GM12801 (cell line): ENCODE results near the gene KLHDC10.

Experiments
- CTCF ChIP-seq: IDR thresholded peaks from one replicate; pipeline ENCODE4 v1.5.1; 2011; ENCODE audit warnings: control low read depth; ENCODE audit not compliant: insufficient read length; ENCODE audit errors: extremely low read depth

The KLHDC10 gene

GRCh38 chr7:130131191-130131834 lies 61.0 kb downstream of the KLHDC10 start:
- TF ChIP-seq CTCF, result no peak

DNA sequence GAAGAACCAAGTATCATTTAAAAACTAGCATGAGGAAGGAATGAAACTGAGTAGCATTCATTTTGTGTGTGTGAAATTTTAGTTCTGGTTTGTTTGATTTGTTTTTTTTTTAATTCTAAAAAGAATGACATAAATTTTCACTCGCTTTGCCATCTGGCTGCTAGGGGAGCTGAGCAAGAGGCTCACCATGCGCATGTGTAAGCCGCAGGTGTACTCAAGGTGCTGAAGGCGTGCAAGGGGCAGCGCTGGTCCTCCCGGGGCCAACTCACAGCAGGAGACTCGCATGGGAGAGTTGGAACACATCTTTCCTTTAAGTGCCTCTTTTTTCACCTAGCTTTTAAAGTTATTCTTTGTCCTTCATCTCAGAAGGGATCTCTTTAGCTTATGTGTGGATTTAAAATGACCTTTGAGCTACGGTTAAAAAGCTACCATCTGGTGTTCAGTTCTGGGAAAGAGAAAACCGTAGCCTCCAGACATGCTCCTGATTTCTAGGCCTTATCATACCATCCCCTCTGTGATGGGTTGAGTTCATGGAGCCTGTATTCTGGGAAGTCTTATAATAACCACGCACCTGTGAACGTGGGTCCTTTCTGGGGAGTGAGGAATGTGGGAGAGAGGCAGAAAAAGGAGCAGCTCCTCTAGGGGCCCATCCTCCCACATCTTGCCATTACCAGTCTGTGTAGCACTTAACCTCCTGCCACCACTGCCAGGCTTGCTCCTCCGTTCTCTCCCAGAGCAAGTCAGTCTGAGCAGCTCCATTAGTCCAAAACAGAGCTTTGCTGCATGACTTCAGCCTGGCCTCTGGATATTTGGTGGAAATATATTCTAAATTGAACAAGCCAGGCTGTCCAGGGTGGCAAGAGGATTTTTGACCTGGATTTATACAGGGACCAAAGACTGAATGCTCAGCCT lies 61.9 kb downstream of the KLHDC10 start:
- no peak for TF ChIP-seq CTCF

DNA sequence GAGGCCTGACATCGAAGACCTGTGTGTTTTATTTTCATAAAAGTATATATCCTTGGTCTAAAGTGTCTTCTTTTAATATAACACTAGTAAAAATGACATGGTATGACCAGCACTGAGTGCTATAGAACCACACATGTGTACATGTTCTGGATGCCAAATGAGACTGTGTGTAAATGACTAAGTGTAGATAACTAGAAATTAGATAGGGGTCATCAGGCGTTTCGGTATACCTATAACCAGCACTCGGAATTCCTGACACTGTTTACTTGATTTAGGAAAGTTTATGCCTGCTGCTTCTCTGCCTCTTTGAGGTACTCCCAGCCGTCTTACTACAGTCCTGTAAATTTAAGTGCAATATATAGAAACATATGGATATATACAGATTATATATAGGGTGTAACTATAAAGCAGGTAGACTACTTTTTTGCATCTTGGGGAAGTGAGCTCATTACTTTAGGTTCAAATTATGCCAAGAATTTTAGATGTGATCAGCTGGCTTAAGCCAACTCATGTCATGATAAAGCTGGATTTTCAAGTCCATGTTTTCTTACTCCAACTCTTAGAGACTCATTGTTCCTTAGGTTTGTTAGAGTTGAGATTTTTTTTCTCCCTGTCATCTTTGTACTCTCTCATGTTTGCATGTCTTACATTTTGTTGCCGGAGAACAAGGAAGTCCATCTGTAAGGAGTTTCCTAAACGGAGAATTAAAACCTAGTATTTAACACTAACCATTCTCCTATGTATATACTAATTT lies 62.9 kb downstream of the KLHDC10 start:
- no peak for TF ChIP-seq CTCF

- TF ChIP-seq CTCF, result no peak
Observed at GRCh38 chr7:130134106-130134636, 63.8 kb downstream of the KLHDC10 start.

DNA sequence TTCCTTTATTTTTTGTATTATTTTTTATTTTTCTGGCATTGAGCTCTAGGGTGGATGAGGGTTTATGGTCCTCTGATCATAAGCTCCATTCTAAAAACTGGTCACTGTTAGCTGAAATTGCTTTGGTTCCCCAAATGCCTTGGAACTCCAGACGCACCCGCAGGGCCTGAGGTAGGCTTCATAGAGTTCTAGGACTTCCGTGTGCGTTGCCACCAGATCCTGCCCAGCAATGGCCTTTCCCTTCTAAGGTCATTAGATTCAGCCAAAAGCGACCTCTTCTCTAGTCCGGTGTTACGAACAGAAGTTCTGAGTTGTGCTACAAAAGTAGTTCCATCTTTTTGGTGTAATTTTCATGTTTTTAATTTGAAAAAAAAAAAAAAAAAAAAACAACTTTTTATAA lies 64.4 kb downstream of the KLHDC10 start:
- TF ChIP-seq CTCF, result no peak

- no peak for TF ChIP-seq CTCF
Observed at GRCh38 chr7:130135208-130136205, 65.2 kb downstream of the KLHDC10 start.
